Nephron (organoid): ENCODE measurements around the gene ATP2A3.

ENCODE experiments used
- H3K27ac Mint-ChIP-seq, 3 experiments: 2 replicates each; pipeline ENCODE4 v1.8.0; 2020; ENCODE audit warnings: mixed read lengths in 3 of 3, mild to moderate bottlenecking in 2 of 3, moderate library complexity in 1 of 3
- H3K27me3 Mint-ChIP-seq: 2 replicates; pipeline ENCODE4 v1.8.0; 2021; ENCODE audit warnings: low read depth, mild to moderate bottlenecking, moderate library complexity, mixed read lengths
- H3K36me3 Mint-ChIP-seq: 2 replicates; pipeline ENCODE4 v1.8.0; 2020; ENCODE audit warnings: low read depth, mixed read lengths
- H3K4me1 Mint-ChIP-seq: 2 replicates; pipeline ENCODE4 v1.8.0; 2020; ENCODE audit warnings: mixed read lengths
- H3K4me3 Mint-ChIP-seq, 3 experiments: 2 replicates each; pipeline ENCODE4 v1.8.0; 2020; ENCODE audit warnings: mild to moderate bottlenecking in 3 of 3, mixed read lengths in 3 of 3, moderate library complexity in 2 of 3
- H3K9me3 Mint-ChIP-seq: 2 replicates; pipeline ENCODE4 v1.8.0; 2020; ENCODE audit warnings: mixed read lengths
- TF ChIP-seq, protein P1 (sequence below), 3 experiments: fragments of 200-600 bp; sonication (generic); IDR thresholded peaks; one replicate each; pipeline ENCODE4 v1.5.0; 2021; ENCODE audit warnings: antibody characterized with exemption in 3 of 3; ENCODE audit not compliant: unreplicated experiment in 3 of 3

Gene ATP2A3

DNA sequence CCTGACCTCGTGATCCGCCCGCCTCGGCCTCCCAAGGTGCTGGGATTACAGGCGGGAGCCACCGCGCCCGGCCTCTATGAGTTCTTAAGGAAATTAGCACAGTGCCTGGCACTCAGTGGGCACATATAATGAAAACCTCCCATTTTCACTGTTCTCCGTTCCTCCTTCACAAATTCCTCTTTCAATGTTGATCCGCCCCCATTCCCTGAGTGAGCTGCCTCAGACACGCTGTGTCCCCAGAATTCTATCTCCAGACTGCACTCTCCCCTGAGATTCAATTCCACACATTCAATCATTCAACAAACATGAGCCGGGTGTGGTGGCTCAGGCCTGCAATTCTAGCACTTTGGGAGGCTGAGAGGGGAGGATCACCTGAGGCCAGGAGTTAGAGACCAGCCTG, 55.0 kb downstream of the ATP2A3 start:
- Mint-ChIP-seq H3K9me3 (no peaks in the 10 kb centered on the region), H3K27ac (no peak overlapping the region), H3K36me3 (no peaks in the 10 kb centered on the region), H3K4me1 (peaks cover 11% of the 10 kb centered on the region), H3K27me3 (peaks cover 6% of the 10 kb centered on the region), H3K4me3 (no peak overlapping the region)
- TF ChIP-seq, protein P1, sequence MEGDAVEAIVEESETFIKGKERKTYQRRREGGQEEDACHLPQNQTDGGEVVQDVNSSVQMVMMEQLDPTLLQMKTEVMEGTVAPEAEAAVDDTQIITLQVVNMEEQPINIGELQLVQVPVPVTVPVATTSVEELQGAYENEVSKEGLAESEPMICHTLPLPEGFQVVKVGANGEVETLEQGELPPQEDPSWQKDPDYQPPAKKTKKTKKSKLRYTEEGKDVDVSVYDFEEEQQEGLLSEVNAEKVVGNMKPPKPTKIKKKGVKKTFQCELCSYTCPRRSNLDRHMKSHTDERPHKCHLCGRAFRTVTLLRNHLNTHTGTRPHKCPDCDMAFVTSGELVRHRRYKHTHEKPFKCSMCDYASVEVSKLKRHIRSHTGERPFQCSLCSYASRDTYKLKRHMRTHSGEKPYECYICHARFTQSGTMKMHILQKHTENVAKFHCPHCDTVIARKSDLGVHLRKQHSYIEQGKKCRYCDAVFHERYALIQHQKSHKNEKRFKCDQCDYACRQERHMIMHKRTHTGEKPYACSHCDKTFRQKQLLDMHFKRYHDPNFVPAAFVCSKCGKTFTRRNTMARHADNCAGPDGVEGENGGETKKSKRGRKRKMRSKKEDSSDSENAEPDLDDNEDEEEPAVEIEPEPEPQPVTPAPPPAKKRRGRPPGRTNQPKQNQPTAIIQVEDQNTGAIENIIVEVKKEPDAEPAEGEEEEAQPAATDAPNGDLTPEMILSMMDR (IDR thresholded peaks at IDR 0.05; ENCODE audit: unreplicated experiment in 3 of 3) = no peak

DNA sequence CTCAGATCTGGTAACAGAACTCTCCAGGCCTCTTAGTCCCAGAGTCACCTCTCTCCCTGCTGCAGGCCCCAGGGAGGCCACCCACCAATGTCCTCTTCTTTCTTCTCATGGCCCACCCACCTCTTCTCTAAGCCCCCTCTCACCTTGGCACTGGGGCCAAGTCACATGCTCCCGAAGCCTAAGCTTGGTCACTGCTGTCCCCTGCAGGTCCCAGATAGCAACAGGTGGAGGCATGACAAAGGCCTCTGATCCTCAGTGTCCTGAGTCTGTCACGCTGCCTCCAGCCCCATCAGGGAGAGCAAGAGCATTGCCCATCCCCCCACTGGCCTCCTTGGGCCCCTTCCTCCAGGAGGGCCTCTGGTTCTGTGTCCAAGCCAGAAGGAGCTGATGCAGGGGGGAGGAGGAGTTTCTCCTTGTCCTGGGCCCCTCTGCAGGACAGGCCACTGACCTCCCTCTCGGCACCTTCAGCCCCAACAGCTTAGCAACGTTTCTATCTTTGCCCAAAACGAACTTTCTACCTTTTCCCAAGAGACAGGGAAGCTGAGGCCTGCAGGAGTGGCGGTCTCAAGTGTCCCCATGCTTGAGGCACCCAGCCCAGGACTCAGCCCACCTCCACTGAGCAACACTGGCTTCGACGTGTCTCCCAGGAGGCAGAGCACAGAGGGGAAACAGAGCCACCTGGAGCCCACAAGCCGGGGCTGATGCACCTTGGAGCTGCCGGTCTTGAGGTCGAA, 56.6 kb downstream of the ATP2A3 start:
- Mint-ChIP-seq H3K9me3 (no peaks in the 10 kb centered on the region), H3K4me3 (no peak overlapping the region), H3K27me3 (no peaks in the 10 kb centered on the region), H3K4me1 (peaks cover 11% of the 10 kb centered on the region), H3K27ac (no peak overlapping the region), H3K36me3 (no peaks in the 10 kb centered on the region)
- TF ChIP-seq, protein P1 (IDR thresholded peaks at IDR 0.05; ENCODE audit: unreplicated experiment in 3 of 3) = no peak

DNA sequence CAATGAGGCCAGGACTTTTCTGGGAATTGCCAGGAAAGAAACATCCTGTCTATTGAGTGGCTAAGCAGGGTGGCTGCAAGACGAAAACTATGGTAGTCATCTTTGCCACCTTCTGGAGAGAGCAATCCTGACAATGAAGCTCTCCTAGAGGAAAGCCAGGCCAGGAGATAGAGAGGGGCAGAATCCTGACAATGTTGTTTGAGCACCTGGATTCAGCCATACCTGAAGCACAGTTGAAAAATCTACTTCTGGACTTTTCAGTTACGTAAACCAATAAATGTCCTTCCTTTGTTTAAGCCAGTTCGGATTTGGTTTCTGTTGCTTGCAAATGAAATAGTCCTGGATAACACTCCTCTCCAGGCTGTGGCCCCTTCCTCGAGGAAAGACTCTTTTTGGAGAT, 57.4 kb downstream of the ATP2A3 start:
- H3K4me1 Mint-ChIP-seq = peaks cover 9% of the 10 kb centered on the region
- no peaks in the 10 kb centered on the region for H3K27me3 Mint-ChIP-seq
- no peaks in the 10 kb centered on the region for H3K9me3 Mint-ChIP-seq
- H3K4me3 Mint-ChIP-seq = no peak overlapping the region
- TF ChIP-seq, protein P1 (IDR thresholded peaks at IDR 0.05; ENCODE audit: unreplicated experiment in 3 of 3) = no peak
- H3K36me3 Mint-ChIP-seq = no peaks in the 10 kb centered on the region
- H3K27ac Mint-ChIP-seq = no peak overlapping the region

DNA sequence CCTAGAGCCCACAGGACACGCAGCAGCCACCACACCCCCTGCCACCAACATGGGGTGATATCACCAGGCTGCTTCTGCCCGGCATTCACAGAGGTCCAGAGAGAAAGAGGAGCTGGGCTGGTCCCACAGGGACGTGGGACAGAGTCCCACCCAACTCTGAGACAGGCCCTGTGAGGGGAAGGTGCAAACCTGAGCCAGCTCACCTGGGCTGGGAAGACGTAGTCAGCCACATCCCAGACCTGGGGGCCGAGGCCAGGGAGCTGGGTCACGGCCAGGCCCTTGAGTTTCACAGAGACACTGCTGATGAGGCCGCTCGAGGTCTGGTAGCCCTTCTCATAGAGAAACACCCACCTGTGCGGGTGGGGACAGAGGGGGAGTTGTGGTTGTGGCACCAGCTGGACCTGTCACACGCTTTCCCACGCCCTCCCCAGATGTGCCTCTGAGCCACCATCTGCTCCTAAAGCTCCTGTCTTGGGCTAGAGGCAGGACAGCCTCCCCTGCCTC, 59.2 kb downstream of the ATP2A3 start:
- Mint-ChIP-seq H3K4me1 (peaks cover 12% of the 10 kb centered on the region), H3K27ac (no peak overlapping the region), H3K27me3 (no peaks in the 10 kb centered on the region), H3K36me3 (no peaks in the 10 kb centered on the region), H3K4me3 (no peak overlapping the region), H3K9me3 (no peaks in the 10 kb centered on the region)
- TF ChIP-seq, protein P1 (IDR thresholded peaks at IDR 0.05; ENCODE audit: unreplicated experiment in 3 of 3) = no peak

DNA sequence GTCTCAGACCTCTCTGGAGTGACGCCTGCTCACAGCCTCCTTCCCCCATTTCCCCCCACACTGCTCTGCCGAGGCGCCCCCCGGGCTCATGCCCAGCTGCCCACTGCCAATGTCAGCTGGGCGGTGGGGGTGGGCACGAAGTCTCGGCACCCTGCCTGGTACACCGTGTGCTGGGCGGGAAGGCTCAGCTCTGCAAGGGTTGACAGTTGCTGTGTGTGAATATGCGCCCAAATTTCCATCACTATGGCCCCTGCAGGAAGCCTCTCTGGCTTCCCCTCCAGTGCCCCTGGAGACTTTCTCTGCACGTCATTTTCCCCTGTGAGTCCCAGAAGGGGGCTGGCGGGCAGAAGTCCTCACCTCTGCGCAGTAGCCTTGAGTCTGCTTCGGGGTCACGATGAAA, 59.7 kb downstream of the ATP2A3 start:
- Mint-ChIP-seq H3K4me1 (peaks cover 12% of the 10 kb centered on the region), H3K27me3 (no peaks in the 10 kb centered on the region), H3K9me3 (no peaks in the 10 kb centered on the region), H3K4me3 (no peak overlapping the region), H3K36me3 (no peaks in the 10 kb centered on the region), H3K27ac (no peak overlapping the region)
- TF ChIP-seq, protein P1 (IDR thresholded peaks at IDR 0.05; ENCODE audit: unreplicated experiment in 3 of 3) = no peak

DNA sequence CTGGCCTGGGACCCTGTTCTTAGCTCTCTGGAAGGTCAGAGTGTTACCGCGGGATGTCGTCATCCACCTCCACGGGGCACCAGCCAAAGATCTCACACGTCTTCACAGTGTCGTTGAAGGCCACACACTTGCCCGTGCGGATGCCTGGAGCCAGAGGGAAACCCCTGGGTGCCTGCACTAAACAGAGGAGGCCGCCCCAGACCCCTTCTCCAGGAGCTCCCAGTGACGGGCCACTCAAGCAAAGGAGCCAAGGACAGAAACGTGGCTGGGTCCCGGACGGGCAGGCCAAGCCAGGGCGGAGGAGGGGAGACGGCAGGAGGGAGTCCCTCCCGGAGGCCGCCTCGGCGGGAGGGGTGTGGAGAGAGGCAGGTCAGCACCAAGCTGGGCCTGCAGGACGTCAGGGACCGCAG, 60.4 kb downstream of the ATP2A3 start:
- Mint-ChIP-seq H3K36me3 (no peaks in the 10 kb centered on the region), H3K4me1 (peaks cover 12% of the 10 kb centered on the region), H3K27me3 (no peaks in the 10 kb centered on the region), H3K27ac (no peak overlapping the region), H3K9me3 (no peaks in the 10 kb centered on the region), H3K4me3 (no peak overlapping the region)
- TF ChIP-seq, protein P1 (IDR thresholded peaks at IDR 0.05; ENCODE audit: unreplicated experiment in 3 of 3) = no peak
